Lower leg skin (tissue), 3 donors: ENCODE results near the gene GALNT18.

Experiments
- POLR2A ChIP-seq, 2 donors: fragments of 450-650 bp; IDR thresholded peaks; one replicate each; pipeline ENCODE4 v1.6.1; 2016 to 2017; ENCODE audit warnings: antibody characterized with exemption in 2 of 2, mild to moderate bottlenecking in 1 of 2, moderate library complexity in 1 of 2
- TF ChIP-seq, protein P1 (sequence below), 3 donors: fragments of 450-650 bp; IDR thresholded peaks; one replicate each; pipeline ENCODE4 v1.5.1; 2016; ENCODE audit warnings: antibody characterized with exemption in 3 of 3, mild to moderate bottlenecking in 3 of 3, moderate library complexity in 2 of 3

DNA sequence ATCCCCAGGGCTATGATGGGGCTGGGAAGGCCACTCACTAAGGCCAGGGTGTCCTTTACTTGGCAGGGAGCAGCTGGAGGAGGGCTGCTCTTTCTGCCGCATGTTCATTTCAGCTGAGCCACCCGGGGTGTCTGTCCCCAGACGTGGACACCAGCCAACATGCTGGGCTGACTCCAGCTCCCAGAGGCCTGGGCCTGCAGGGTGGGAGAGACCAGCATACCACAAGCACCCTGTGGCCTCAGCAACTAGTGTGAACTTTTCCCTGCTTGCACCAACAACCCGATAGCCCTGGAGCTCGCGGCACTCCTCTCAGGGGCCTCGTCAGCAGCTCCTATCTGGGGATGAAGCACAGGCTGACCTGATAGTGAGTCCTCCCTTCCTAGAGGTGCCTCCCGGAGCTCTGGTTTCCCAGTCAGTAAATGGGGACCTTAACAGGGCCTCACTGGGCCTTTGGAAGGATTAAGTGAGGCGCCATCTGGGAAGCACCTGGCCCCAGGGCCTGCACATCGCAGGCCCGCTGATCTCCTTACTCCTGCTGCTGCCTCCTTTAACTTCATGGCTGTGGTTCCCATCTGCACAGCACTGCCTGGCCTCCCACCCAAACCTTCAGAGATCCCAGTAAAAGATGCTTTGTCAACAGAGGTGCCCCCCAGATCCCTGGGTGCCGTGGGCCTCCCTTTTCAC, 83.4 kb downstream of the GALNT18 start:
- TF ChIP-seq, protein P1, sequence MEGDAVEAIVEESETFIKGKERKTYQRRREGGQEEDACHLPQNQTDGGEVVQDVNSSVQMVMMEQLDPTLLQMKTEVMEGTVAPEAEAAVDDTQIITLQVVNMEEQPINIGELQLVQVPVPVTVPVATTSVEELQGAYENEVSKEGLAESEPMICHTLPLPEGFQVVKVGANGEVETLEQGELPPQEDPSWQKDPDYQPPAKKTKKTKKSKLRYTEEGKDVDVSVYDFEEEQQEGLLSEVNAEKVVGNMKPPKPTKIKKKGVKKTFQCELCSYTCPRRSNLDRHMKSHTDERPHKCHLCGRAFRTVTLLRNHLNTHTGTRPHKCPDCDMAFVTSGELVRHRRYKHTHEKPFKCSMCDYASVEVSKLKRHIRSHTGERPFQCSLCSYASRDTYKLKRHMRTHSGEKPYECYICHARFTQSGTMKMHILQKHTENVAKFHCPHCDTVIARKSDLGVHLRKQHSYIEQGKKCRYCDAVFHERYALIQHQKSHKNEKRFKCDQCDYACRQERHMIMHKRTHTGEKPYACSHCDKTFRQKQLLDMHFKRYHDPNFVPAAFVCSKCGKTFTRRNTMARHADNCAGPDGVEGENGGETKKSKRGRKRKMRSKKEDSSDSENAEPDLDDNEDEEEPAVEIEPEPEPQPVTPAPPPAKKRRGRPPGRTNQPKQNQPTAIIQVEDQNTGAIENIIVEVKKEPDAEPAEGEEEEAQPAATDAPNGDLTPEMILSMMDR (IDR thresholded peaks at IDR 0.05): no peak
- TF ChIP-seq POLR2A (IDR thresholded peaks at IDR 0.05): no peak
